NCI-H187 treated with DMSO at 0.1 percent for 48 hours (cell line): ENCODE results near the gene PCSK9.

Source experiments
- DNase-seq: peaks from one replicate; lab custom pipeline; 2025; lab: John Stamatoyannopoulos, UW

The PCSK9 gene

DNA sequence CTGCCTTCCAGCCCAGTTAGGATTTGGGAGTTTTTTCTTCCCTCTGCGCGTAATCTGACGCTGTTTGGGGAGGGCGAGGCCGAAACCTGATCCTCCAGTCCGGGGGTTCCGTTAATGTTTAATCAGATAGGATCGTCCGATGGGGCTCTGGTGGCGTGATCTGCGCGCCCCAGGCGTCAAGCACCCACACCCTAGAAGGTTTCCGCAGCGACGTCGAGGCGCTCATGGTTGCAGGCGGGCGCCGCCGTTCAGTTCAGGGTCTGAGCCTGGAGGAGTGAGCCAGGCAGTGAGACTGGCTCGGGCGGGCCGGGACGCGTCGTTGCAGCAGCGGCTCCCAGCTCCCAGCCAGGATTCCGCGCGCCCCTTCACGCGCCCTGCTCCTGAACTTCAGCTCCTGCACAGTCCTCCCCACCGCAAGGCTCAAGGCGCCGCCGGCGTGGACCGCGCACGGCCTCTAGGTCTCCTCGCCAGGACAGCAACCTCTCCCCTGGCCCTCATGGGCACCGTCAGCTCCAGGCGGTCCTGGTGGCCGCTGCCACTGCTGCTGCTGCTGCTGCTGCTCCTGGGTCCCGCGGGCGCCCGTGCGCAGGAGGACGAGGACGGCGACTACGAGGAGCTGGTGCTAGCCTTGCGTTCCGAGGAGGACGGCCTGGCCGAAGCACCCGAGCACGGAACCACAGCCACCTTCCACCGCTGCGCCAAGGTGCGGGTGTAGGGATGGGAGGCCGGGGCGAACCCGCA is at the start of gene PCSK9:
Gene PCSK9, plus strand, starts transcription at position 207 of the 741 bp plus-strand sequence. Its CDS starts 290 bp downstream, at position 497.
- DNase-seq, result no peak

DNA sequence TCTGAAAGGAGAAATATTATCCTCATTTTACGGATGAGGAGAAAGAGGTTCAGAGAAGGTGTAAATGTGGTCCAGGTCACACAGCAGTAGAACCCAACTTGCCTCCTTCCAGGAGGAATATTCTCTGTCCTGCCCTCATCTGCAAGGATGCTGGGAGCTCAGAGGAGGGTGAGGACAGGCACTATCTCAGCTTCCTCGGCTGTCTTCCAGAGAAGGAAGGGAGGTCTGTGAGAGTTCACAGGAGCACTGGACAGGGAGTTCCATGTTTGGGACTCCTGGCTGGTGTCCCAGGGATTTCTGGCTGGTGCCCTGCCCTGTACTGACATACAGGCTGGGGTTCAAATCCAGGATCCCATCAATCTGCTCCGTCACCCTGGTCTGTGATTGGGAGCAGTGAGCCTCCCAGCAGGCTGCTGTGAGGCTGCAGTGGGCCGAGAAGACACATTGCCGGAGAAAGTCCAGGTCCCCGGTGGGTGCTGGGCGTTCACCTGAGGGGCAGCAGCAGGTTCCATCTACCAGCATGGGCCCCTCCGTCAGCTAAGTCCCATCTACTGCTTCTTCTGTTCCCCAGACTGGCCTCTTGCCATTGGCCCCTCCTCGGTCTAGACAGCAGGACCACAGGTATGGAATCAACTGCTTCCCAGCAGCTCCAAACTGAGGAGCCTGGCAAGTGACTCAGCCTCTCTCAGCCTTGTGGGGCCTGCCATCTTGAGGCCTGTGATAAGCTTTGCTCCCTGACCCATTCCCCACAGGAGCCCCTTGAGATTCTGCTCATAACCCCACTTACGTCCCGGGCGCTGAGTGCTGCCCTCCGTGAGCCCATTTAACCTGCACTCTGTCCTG is 49.2 kb upstream of the PCSK9 start:
- no peak for DNase-seq

DNA sequence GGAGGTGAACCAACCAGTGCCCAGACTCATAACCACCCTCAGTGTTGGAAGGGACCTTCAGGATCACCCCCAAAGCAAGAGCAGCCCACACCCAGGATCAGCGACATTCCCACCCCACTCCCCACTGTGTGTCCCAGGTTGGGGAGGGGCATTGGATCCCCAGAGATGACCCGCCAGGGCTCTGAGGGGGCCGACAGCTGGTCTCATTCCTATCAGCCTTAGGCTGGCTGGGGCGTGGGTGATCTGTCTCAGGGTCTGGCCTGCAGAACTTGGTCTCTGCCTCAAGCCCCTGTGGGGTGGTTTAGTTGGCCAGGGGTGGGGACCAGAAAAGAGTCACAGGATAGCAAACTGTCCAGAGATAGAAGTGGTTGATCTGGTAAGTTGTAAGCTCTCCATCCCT is 48.4 kb upstream of the PCSK9 start:
- no peak for DNase-seq

DNA sequence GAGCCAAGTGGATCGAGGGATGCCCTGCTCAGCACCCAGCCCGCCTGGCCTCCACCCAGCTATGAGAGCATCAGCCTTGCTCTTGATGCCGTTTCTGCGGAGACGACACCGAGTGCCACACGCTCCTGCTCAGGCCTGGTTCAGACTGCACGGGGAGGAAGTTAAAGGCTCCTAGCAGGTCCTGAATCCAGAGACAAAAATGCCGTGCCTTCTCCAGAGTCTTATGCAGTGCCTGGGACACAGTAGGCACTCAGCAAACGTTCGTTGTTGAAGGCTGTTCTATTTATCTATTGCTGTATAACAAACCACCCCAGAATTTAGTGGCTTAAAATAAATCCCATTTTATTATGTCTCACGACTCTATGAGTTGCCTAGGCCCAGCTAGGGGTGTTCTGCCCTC is 47.4 kb upstream of the PCSK9 start:
- DNase-seq, result no peak

DNA sequence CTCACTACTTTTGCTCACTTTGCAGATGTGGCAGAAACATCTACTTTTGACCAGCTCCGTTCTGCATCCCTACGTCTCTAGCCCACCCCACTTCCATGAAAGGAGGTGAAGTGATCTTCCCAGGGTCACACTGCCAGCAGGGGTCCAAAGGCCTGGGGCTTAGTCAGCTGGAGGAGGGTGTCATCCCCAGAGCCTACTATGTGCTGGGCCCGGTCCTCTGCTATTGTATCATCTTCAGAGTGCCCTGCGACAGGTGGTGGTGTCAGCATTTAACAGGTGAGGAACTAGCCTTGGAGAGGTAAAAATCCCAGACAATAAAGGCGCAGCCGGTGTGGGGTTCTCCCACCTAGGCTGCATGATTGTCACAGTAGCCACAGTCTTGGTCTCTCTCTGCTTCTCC is 46.2 kb upstream of the PCSK9 start:
- no peak for DNase-seq

DNA sequence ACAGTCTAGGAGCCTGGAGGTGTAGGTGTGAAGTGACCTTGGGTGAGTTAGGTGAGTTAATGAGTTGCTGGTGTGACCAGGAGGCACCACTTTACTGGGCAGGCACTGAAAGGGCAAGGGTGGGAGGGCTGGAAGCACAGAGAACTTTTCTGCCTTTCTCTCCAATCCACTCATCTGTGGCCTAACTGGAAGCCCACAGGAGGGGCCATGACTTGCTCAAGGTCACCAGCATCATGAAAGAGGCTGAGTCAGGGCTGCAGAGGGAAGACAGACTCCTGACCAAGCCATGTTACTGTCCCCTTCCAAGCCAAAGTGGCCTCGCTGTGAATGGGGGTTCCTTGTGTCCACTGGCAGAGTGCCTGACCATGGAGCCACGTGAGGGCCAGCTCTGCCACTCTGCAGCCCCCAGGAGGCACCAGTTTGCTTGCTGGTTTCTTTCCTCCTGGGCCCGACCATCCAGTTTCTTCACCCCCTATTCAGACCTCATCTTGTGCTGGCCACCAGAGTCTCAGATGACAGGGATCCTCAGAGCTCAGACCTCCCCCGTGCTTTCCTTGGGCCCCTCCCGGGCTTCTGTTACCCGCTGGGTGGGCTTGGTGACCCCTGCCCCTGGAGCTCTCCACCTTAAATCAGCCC is 44.9 kb upstream of the PCSK9 start:
- DNase-seq, result no peak

DNA sequence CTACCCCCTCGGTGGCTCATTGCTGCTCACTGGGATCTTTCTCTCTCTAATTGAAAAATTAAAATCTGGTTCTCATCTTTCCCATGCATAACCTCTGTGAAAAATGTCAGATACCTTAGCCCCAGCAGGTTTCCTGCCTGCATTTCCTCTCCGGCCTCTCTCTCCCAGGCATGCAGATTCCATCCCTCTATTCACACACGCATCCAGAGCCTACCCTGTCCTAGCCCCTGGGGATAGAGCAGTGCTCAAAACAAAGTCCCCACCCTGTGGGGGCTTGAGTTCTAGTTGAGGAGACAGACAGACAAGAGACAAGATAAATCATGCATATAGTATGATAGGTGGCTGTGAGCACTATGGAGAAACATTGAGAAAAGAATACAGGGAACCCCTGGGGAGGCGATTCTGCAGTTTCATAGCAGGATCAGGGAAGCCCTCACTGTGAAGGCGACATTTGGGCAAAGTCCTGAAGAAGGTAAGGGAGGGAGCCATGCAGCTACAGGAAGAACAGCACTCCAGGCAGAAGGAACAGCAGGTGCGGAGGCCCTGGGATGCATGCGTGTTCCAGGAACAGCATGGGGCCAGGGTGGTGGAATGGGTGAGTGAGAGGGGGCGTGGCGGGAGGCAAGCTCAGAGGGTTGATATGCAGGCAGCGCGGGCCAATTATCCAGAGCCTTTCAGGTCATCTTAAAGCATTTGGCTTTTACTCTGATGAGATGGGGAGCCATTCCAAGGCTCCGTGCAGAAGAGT is 44.2 kb upstream of the PCSK9 start:
- no peak for DNase-seq

DNA sequence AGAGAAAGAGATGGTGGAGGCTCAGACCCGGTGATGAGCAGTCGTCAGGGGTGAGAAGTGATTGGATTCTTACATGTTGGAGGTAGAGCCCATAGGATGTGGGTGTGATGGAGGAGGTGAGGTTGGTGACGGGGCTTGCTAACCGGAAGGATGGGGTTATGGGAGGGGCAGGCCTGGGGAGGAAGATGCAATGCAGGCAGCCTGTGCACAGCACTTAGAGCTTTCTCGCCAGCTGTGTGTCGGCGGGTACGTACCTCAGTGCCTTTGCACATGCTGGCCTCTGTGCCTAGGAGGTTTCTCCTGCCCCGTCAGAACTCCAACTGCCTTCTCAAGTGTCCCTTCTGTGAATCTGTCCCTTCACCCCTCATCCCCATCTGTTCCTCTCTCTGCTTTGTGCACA is 43.5 kb upstream of the PCSK9 start:
- DNase-seq, result no peak

DNA sequence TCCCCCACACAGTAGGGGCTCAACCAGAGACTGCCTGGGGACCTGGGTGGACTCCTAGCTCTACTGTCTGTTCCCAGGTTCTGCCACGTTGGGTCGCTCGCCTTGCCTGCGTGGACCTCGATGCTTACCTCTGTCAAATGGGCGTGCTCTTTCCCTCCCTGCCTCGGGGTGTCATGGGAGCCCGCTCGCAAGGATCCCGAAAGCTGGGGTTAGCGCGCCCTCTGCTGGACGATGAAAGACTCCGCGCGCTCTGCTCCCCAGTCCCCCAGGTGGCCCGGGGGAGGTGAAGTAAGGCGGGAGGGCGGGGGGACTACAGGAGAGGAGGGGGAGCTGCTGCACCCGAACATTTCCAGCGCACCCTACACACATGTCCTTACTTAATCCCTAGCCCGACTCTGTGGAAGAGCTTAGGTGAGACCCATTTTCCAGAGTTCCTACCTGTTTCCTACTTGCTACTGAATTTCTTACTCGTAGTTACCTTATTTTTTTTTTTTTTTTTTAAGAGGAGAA is 42.9 kb upstream of the PCSK9 start:
- no peak for DNase-seq

DNA sequence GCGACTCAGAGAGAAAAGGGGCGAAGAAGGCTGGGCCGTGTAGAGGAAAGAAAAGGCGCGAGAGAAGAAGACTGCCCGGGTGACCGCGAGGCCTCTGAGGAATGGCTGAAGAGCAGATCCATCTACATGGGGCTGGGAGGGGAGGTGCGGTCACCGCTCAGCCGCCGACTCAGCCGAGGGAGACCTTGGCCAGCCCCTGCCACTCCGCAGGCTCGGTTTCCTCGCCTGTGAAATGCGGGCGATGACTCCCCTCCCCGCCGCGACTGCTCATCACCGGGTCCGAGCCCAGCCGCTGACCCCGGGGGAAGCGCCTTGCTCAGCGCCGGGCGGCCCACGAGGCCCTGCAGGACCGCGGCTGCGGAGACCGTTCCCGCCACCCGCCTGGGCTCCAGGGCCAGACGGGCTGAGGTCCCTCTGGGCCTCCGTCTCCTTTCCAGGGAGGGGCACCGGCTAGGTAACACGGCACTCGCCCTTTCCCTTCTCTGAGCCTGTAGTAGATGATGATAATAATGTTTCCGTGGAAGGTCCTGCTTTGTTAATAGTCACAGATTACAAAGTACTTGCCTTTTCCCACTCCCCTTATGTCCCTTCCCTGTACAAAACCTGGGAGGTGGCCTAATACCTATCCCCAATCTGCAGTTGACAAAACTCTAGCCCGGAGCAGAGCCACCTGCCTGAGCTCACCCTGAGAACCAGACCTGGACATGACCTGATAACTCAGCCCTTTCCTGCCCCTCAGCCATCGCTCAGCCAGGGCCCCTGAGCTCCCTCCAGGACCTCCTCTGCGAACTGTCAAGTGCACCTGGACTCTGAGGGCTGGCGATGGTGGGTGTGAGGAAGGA is 42.3 kb upstream of the PCSK9 start:
- DNase-seq, result no peak

DNA sequence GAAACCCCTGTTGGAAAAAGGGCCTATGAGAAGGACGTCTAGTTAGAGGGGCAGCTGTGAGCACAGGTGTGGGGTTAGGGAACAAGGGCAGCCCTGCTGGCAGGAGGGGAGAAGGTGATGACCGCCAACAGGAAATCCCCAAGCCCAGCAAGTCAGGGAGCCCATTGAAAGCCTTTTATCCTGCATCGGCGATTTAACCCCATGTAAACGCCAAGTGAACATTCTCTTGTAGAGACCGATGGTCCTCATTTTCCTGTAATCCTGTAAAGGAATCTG is 41.7 kb upstream of the PCSK9 start:
- no peak for DNase-seq

DNA sequence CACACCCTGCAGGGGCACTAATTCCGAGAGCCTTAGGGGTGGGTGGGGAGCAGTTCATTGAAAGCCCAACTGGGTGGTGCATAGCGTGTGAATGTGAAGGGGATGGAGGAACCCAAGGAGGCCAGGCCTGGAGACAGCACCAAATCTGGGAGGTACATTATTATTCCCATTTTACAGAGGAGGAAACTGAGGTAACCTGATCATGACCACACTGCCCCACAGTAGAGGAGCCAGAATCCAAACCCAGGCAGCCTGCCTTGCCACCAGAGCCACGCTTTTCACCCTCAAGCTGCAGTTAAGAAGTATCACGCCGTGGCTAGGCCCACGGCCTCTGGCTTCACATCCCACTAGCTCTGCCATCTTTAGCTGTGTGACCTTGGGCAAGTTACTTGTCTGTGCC is 41.2 kb upstream of the PCSK9 start:
- DNase-seq, result no peak

DNA sequence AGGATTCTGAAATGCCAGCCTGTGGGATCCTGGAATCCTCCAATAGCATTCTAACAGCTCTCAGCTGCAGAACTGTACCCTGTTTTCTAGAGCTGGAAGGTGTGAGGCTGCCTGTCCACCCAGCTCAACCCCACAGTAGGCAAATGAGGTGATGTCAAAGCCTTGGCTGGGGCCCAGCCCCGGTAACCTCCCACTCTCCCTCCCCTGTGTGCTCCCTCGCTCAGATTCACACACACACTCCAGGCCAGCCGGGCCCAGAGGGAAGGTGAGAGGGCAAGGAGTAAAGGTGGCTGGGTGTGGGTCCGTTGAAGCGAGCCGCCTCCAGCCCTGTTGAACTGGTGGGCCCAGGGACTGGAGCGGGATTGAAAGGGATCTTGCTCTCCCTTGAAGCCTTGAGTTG is 40.7 kb upstream of the PCSK9 start, which contains the start of gene BSND:
Gene BSND, plus strand, starts transcription at position 257 of the 400 bp plus-strand sequence. CDS start 254 bp downstream, outside the sequence.
- no peak for DNase-seq

DNA sequence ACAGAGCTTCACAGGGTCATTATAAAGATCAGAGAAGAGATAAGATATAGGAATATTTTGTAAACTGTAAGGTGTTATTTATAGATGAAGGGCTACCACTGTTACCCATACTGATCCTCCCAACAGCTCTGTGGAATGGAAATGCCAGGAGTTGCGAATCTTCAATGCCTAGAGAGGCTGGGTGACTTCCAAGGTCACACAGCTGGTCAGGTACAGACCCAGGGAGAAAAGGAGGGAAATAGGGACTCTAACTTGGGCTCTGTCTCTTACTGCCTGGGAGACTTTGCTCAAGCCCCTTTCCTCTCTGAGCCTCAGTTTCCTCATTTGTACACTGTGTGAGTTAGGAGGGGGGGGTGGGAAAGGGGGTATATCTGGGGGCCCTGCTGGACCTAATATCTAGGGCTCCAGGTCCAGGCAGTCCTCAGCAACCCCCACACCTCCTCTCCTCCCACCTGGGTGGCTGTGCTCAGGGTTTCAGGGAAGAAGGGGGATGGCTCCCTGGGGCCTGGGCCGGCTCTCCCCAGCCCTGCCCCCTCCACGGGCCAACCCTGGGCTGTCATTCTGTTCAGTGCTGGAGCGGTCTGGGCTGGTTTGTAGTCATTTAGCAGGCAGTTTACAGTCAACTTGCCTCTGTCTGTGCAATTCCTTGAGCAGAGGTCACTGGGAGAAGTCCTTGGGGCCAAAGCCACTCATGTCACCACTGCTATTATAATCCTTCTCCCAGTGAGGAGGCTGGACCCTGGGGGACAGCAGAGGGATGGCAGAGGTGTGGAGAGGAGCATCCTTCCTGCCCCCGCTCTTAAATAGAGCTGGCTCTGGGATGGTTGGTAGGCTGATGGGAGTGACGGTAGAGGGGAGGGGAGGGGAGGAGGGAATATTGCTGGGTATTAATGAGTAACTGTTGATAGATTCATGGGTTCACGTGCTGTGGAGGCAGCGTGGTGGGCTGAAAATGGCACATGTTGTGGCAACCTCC is 39.0 kb upstream of the PCSK9 start:
- DNase-seq, result no peak

DNA sequence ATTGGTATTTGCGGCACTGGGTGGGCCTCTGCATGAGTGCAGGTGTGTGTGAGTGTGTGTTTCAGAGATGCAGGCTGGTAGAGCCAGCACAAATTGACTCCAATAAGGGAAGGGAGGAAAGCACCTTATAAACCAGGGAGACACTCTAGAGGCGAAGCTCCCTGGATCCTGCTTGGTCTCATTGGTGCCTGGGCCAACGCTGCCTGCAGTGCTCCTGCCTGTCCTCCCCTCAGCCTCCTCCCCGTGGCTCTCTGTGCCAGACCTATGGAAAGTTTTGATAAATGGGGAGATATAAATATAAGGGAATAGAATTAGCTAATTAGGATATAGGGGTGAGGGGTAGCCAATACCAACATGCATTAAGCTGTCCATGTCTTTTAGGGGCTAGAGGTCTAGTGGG is 38.0 kb upstream of the PCSK9 start:
- no peak for DNase-seq

DNA sequence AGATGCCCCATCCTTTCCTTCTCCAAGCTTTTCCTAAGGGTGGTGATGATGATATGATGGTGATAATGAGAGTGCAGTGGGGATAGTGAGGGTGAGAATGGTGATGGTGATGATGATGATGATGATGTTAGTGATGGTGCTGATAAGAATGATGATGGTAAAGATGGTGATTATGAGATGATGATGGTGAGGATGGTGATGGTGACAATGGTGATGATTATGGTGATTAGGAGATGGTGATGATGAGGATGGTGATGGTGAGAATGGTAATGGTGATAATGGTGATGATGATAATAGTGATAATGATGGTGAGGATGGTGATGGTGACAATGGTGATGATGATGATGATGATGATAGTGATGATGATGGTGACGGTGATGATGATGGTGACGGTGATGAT is 36.7 kb upstream of the PCSK9 start:
- no peak for DNase-seq

DNA sequence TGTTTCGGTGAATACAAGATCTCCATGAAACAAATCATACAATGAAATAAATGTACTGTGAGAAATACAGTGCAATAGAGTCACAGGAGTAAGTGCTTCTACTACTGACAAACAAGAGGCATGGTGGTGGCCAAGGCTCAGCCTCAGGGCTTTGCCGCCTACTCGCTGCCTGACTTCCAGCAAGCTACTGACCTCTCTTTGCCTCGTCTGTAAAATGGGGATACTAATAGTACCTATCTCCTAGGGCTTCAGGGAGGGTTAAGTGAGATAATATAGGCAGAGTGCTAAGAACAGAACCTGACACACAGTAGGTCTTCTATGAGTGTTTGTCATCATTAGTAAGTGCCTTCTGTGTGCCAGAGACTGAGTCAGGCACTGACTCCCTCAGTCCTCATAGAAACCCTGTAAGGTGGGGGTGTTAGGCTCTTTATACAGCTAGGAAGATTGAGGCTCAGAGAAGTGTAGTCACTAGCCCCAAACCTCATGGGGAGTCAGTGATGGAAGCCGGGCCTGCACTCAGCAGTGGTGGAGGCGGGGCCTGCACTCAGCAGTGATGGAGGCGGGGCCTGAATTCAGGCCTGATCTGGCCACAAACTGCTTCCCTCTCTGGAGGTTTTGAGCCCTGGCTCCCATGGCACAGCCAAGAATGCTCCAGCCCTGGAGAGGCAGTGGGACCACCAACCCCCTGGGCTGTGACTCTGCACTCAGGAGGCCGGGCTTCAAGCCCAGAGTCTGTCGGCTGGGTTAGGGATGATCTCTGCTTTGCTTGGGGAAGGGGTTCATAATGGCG is 33.8 kb upstream of the PCSK9 start:
- DNase-seq, result no peak

DNA sequence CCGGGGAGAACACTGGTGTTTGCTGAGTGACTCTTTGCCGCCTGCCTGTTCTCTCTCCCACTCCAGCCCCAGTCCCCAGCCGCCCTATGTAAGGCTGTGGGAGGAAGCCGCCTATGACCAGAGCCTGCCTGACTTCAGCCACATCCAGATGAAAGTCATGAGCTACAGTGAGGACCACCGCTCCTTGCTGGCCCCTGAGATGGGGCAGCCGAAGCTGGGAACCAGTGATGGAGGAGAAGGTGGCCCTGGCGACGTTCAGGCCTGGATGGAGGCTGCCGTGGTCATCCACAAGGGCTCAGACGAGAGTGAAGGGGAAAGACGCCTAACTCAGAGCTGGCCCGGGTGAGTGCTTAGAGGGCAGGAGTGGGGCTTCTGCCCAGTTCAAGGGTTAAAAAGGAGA is 32.4 kb upstream of the PCSK9 start:
- no peak for DNase-seq

DNA sequence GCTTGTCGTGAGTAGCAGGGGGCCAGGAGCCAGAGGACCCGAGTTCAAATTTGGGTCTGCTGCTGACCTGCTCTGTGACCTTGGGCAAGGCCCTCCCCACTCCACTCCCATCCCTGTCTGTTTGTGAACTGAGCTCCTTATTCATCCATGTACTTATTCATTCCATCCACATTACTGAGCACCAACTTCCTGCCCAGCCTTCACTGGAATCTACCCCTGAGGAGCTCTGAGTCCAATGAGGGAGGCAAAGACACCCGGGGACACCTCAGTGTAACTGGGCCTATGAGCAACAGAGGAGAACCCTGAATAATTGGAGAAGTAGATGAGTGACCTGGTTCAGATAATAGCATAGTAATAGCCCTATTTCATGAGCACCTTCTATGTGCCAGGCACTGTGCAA is 31.7 kb upstream of the PCSK9 start:
- no peak for DNase-seq
